Measurements from ENCODE around the gene TAS2R38.
A peak's percentile ranks its signal among the peaks of the same experiment; 100 is the strongest.

DNA sequence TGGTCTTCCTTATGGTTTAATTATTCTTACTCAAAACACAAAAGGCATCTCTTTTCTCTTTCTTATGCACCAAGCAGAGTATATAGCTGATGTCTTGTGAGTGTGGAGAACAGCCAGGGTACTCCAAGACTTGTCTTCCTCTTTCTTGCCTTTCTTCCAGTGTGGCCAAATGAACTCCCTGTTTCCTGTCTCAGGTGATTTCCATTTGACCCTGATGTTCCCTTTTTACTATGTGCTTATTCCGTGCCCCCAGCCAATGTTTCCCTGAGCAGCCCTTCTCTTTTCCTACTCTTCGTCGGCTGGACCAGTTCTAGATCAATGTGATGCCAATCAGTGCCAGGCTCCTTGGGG lies 44.8 kb downstream of the TAS2R38 start:
- TF ChIP-seq, protein P1, sequence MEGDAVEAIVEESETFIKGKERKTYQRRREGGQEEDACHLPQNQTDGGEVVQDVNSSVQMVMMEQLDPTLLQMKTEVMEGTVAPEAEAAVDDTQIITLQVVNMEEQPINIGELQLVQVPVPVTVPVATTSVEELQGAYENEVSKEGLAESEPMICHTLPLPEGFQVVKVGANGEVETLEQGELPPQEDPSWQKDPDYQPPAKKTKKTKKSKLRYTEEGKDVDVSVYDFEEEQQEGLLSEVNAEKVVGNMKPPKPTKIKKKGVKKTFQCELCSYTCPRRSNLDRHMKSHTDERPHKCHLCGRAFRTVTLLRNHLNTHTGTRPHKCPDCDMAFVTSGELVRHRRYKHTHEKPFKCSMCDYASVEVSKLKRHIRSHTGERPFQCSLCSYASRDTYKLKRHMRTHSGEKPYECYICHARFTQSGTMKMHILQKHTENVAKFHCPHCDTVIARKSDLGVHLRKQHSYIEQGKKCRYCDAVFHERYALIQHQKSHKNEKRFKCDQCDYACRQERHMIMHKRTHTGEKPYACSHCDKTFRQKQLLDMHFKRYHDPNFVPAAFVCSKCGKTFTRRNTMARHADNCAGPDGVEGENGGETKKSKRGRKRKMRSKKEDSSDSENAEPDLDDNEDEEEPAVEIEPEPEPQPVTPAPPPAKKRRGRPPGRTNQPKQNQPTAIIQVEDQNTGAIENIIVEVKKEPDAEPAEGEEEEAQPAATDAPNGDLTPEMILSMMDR (IDR thresholded peaks at IDR 0.05; ENCODE audit: insufficient read depth, low read length): no peak
- TF ChIP-seq GABPA (IDR thresholded peaks at IDR 0.05; ENCODE audit: low read depth) (no peak), SPI1 (IDR thresholded peaks at IDR 0.05; ENCODE audit: borderline replicate concordance, low read depth) (peak; percentile 80), POLR2AphosphoS5 (IDR thresholded peaks at IDR 0.05; ENCODE audit: low read depth) (peak; percentile 7; the same call in 1 of the 2 replicates)
